HepG2 (cell line): ENCODE data around the gene FAHD2A. TPM values are rescaled to one million over a fixed set of nuclear protein-coding genes. Genes with fewer than 3 reads are reported as not detected.

ENCODE experiments used
- BORCS8-MEF2B ChIP-seq: sonication (generic); formaldehyde crosslinking; IDR thresholded peaks from 2 replicates; pipeline ENCODE4 v1.8.0; 2022; ENCODE audit warnings: mild to moderate bottlenecking, missing genetic modification reagents
- HCFC1 ChIP-seq: fragments of 150-350 bp; IDR thresholded peaks from 2 replicates; pipeline ENCODE4 v1.6.1; 2014; ENCODE audit warnings: low read depth, low read length
- MEIS1 ChIP-seq: sonication (generic); formaldehyde crosslinking; IDR thresholded peaks from 2 replicates; pipeline ENCODE4 v1.9.0; 2021; ENCODE audit warnings: mild to moderate bottlenecking, missing genetic modification reagents, moderate library complexity, borderline replicate concordance
- NFIB ChIP-seq: sonication (generic); formaldehyde crosslinking; IDR thresholded peaks from 2 replicates; pipeline ENCODE4 v1.9.0; 2021; ENCODE audit warnings: missing genetic modification reagents, mild to moderate bottlenecking, borderline replicate concordance
- RFXAP ChIP-seq: sonication (generic); formaldehyde crosslinking; IDR thresholded peaks from 2 replicates; pipeline ENCODE4 v1.4.0; 2020; ENCODE audit warnings: missing genetic modification reagents, borderline replicate concordance
- SALL2 ChIP-seq: sonication (generic); formaldehyde crosslinking; IDR thresholded peaks from 2 replicates; pipeline ENCODE4 v1.8.1; 2023; ENCODE audit warnings: mild to moderate bottlenecking, missing genetic modification reagents, inconsistent platforms
- STAG1 ChIP-seq: sonication (generic); formaldehyde crosslinking; IDR thresholded peaks from 2 replicates; pipeline ENCODE4 v1.4.0; 2020; ENCODE audit warnings: missing genetic modification reagents
- ZBTB7B ChIP-seq: sonication (generic); formaldehyde crosslinking; IDR thresholded peaks from 2 replicates; pipeline ENCODE4 v1.4.0; 2020; ENCODE audit warnings: missing genetic modification reagents
- ZNF317 ChIP-seq: sonication (generic); formaldehyde crosslinking; IDR thresholded peaks from 2 replicates; pipeline ENCODE4 v1.5.0; 2020; ENCODE audit warnings: mild to moderate bottlenecking, missing genetic modification reagents
- ZNF501 ChIP-seq: sonication (generic); formaldehyde crosslinking; IDR thresholded peaks from 2 replicates; pipeline ENCODE4 v1.5.1; 2020; ENCODE audit warnings: mild to moderate bottlenecking, moderate library complexity, missing genetic modification reagents
- ZNF772 ChIP-seq: sonication (generic); formaldehyde crosslinking; IDR thresholded peaks from 2 replicates; pipeline ENCODE4 v1.5.0; 2020; ENCODE audit warnings: mild to moderate bottlenecking, missing genetic modification reagents
- polyA plus RNA-seq, 8 experiments: library from polyadenylated mRNA; depleted of rRNA in 3 of 8; stranded (reverse) in 7 of 8; unstranded in 1 of 8; fragments of >200 nt; fragmentation: Illumina TruSeq in 4 of 8; extraction: Trizol in 4 of 8; gene quantifications; 2 replicates each; pipeline versions ENCODE4 v1.2.1 to v1.2.3, GENCODE V29; 2011 to 2016; ENCODE audit warnings: low read depth in 4 of 8, missing spikeins in 1 of 8, mixed read lengths in 1 of 8; ENCODE audit not compliant: insufficient read depth in 1 of 8
- total RNA-seq, 5 experiments: library from RNA; depleted of rRNA; stranded (reverse); fragments of >200 nt; fragmentation: Illumina TruSeq; extraction: Trizol; gene quantifications; 2 replicates each; pipeline ENCODE4 v1.2.3, GENCODE V29; 2016; ENCODE audit warnings: low read depth in 1 of 5
- TF ChIP-seq, protein P1 (sequence below): sonication (generic); formaldehyde crosslinking; IDR thresholded peaks from 2 replicates; pipeline ENCODE4 v1.4.0; 2020; ENCODE audit warnings: missing genetic modification reagents, low read depth, mild to moderate bottlenecking, borderline replicate concordance
- TF ChIP-seq, protein P2 (sequence below), 2 experiments: sonication (generic) in 1 of 2; formaldehyde crosslinking in 1 of 2; IDR thresholded peaks; 2 replicates each; pipeline versions ENCODE4 v1.4.0 to v1.6.1; 2018 to 2020; ENCODE audit warnings: missing genetic modification reagents in 2 of 2, borderline replicate concordance in 1 of 2, low read depth in 1 of 2, mild to moderate bottlenecking in 1 of 2, missing biosample characterization in 1 of 2
- TF ChIP-seq, protein P3 (sequence below): sonication (generic); formaldehyde crosslinking; IDR thresholded peaks from 2 replicates; pipeline ENCODE4 v1.8.0; 2023; ENCODE audit warnings: mild to moderate bottlenecking, missing genetic modification reagents
- TF ChIP-seq, protein P4 (sequence below), 2 experiments: sonication (generic) in 1 of 2; formaldehyde crosslinking in 1 of 2; IDR thresholded peaks; 2 replicates each; pipeline versions ENCODE4 v1.4.0 to v1.6.1; 2016 to 2020; ENCODE audit warnings: borderline replicate concordance in 1 of 2, low read depth in 1 of 2, mild to moderate bottlenecking in 1 of 2, missing genetic modification reagents in 1 of 2
- TF ChIP-seq, protein P5 (sequence below): sonication (generic); formaldehyde crosslinking; IDR thresholded peaks from 2 replicates; pipeline ENCODE4 v1.4.0; 2020; ENCODE audit warnings: missing genetic modification reagents

The FAHD2A gene
- total and polyA plus RNA-seq, 2 of the 13 experiments (the other 11 are each of a cell fraction or from before 2014, with no cell fraction given), result 34.0 to 44.2 TPM

DNA sequence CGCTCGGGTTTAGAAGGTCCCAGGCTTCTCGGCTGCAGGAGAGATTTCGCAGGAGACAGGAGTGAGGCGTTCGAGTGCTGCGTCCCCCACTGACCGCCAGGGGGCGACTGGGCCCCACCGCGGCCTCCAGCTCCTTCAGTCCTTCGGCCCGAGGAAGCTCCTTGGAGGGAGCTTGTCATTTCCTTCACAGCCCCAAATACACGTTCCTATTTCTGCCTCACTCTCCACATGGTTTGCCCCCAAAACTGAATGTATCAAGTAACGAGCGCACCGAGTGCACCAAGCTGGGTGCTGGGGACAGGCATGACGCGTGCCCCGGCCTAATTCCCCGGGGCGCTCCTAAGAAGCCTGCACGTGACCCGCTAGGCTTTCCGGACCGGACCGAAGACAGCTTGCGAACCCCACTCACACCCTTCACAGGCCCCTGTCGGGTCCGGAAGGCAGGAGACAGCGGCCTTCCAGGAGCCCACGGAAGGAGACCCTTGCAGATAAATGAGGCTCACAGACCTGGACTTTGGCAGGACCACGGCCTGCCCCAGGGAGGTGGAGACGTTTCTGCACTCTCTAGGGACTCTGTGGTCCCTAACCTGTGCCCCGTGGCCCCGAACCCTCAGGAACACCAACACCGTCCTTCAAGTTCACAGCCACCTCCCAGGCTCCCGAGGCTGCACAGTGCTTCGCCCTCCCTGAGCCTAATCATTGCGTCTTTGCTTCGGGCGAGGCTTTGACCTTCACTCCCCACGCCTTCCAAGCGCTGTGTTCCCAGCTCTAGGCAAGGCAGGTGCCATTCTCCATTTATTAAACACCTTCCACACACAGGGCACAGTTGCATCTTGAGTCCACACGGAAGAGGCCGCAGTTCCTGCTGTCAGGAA lies 13.0 kb upstream of the FAHD2A start (continued):
- TF ChIP-seq NFIB (CRISPR knock-in tag) (0 out of 2 replicates have a peak, but pooled peaks have one; percentile 48), ZNF501 (peak; percentile 54; the same call in 1 of the 2 replicates), ZBTB7B (CRISPR knock-in tag) (0 out of 2 replicates have a peak, but pooled peaks have one; percentile 17), ZNF317 (CRISPR knock-in tag) (no peak), ZNF772 (CRISPR knock-in tag) (0 out of 2 replicates have a peak, but pooled peaks have one; percentile 25), MEIS1 (CRISPR knock-in tag) (0 out of 2 replicates have a peak, but pooled peaks have one; percentile 20), RFXAP (CRISPR knock-in tag) (0 out of 2 replicates have a peak, but pooled peaks have one; percentile 38), SALL2 (0 out of 2 replicates have a peak, but pooled peaks have one; percentile 42), HCFC1 (no peak), STAG1 (CRISPR knock-in tag) (peak; percentile 77), BORCS8-MEF2B (CRISPR knock-in tag) (peak; percentile 40; the same call in 1 of the 2 replicates)
- TF ChIP-seq, protein P1, sequence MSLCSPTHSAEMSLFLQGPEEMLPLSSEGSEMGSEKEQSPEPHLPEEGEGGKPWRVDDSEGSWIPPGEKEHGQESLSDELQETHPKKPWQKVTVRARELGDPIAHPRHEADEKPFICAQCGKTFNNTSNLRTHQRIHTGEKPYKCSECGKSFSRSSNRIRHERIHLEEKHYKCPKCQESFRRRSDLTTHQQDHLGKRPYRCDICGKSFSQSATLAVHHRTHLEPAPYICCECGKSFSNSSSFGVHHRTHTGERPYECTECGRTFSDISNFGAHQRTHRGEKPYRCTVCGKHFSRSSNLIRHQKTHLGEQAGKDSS (CRISPR knock-in tag), result peak; percentile 59; the same call in 1 of the 2 replicates
- TF ChIP-seq, protein P2, sequence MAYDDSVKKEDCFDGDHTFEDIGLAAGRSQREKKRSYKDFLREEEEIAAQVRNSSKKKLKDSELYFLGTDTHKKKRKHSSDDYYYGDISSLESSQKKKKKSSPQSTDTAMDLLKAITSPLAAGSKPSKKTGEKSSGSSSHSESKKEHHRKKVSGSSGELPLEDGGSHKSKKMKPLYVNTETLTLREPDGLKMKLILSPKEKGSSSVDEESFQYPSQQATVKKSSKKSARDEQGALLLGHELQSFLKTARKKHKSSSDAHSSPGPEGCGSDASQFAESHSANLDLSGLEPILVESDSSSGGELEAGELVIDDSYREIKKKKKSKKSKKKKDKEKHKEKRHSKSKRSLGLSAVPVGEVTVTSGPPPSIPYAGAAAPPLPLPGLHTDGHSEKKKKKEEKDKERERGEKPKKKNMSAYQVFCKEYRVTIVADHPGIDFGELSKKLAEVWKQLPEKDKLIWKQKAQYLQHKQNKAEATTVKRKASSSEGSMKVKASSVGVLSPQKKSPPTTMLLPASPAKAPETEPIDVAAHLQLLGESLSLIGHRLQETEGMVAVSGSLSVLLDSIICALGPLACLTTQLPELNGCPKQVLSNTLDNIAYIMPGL (CRISPR knock-in tag; IDR thresholded peaks at IDR 0.05; ENCODE audit: borderline replicate concordance in 1 of 2, low read depth in 1 of 2), result peak in 1 of 2 experiments; percentile 50; a peak in 1 of 4 replicates
- TF ChIP-seq, protein P3, sequence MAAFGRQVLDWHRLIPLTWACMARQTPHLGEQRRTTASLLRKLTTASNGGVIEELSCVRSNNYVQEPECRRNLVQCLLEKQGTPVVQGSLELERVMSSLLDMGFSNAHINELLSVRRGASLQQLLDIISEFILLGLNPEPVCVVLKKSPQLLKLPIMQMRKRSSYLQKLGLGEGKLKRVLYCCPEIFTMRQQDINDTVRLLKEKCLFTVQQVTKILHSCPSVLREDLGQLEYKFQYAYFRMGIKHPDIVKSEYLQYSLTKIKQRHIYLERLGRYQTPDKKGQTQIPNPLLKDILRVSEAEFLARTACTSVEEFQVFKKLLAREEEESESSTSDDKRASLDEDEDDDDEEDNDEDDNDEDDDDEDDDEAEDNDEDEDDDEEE (CRISPR knock-in tag), result no peak
- TF ChIP-seq, protein P4, sequence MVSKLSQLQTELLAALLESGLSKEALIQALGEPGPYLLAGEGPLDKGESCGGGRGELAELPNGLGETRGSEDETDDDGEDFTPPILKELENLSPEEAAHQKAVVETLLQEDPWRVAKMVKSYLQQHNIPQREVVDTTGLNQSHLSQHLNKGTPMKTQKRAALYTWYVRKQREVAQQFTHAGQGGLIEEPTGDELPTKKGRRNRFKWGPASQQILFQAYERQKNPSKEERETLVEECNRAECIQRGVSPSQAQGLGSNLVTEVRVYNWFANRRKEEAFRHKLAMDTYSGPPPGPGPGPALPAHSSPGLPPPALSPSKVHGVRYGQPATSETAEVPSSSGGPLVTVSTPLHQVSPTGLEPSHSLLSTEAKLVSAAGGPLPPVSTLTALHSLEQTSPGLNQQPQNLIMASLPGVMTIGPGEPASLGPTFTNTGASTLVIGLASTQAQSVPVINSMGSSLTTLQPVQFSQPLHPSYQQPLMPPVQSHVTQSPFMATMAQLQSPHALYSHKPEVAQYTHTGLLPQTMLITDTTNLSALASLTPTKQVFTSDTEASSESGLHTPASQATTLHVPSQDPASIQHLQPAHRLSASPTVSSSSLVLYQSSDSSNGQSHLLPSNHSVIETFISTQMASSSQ (IDR thresholded peaks at IDR 0.05; ENCODE audit: low read depth), result no peak
- TF ChIP-seq, protein P4 (CRISPR knock-in tag; IDR thresholded peaks at IDR 0.05; ENCODE audit: borderline replicate concordance), result 0 out of 2 replicates have a peak, but pooled peaks have one; percentile 22
- TF ChIP-seq, protein P5, sequence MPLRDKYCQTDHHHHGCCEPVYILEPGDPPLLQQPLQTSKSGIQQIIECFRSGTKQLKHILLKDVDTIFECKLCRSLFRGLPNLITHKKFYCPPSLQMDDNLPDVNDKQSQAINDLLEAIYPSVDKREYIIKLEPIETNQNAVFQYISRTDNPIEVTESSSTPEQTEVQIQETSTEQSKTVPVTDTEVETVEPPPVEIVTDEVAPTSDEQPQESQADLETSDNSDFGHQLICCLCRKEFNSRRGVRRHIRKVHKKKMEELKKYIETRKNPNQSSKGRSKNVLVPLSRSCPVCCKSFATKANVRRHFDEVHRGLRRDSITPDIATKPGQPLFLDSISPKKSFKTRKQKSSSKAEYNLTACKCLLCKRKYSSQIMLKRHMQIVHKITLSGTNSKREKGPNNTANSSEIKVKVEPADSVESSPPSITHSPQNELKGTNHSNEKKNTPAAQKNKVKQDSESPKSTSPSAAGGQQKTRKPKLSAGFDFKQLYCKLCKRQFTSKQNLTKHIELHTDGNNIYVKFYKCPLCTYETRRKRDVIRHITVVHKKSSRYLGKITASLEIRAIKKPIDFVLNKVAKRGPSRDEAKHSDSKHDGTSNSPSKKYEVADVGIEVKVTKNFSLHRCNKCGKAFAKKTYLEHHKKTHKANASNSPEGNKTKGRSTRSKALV (CRISPR knock-in tag), result no peak
